NCI-H446 (cell line): Measurements from ENCODE around the gene KLF1.
"Not testable (repeated sequence)": the region's sequence is repeated elsewhere in the genome, so short reads cannot be mapped to it uniquely, and the experiment has no call there.

Experiments used
- DNase-seq, 2 experiments: peaks; one replicate each; lab custom pipeline; 2025; lab: John Stamatoyannopoulos, UW

Gene KLF1

GRCh38 chr19:12886969-12887747, at the start of gene KLF1:
TSS of gene KLF1 (minus strand) at chr19:12887201. CDS start at chr19:12887140, 61 bp downstream.
- no peak for DNase-seq

GRCh38 chr19:12936582-12936981, 49.6 kb upstream of the KLF1 start:
- no peak for DNase-seq

- no peak for DNase-seq
These were observed 48.1 kb upstream of the KLF1 start for GRCh38 chr19:12935071-12935470.

GRCh38 chr19:12933287-12934072, 46.5 kb upstream of the KLF1 start, which contains the start of gene FARSA:
TSS of gene FARSA (minus strand) at chr19:12933711. CDS start at chr19:12933696, 15 bp downstream.
- peak; percentile 91 to 94 for DNase-seq

GRCh38 chr19:12932392-12933286, 45.6 kb upstream of the KLF1 start:
- DNase-seq: no peak

GRCh38 chr19:12930002-12930645, 43.1 kb upstream of the KLF1 start:
- DNase-seq: no peak

- no peak for DNase-seq
These were observed 37.8 kb upstream of the KLF1 start for GRCh38 chr19:12924621-12925310.

GRCh38 chr19:12922959-12923358, 36.0 kb upstream of the KLF1 start:
- no peak for DNase-seq

- no peak for DNase-seq
These were observed 34.0 kb upstream of the KLF1 start for GRCh38 chr19:12921047-12921446.

GRCh38 chr19:12918253-12918652, 31.3 kb upstream of the KLF1 start:
- no peak for DNase-seq

GRCh38 chr19:12915860-12916259, 28.9 kb upstream of the KLF1 start:
- DNase-seq: not testable (repeated sequence)

GRCh38 chr19:12913851-12914690, 27.1 kb upstream of the KLF1 start:
- peak in 1 of 2 experiments; percentile 60 for DNase-seq

- DNase-seq: peak; percentile 91 to 99
These were observed 26.1 kb upstream of the KLF1 start for GRCh38 chr19:12913011-12913561.

- DNase-seq: peak in 1 of 2 experiments; percentile 75
These were observed 25.6 kb upstream of the KLF1 start for GRCh38 chr19:12912571-12912970.

- no peak for DNase-seq
These were observed 20.2 kb upstream of the KLF1 start for GRCh38 chr19:12907166-12907565.

GRCh38 chr19:12899891-12900518, 13.0 kb upstream of the KLF1 start:
- DNase-seq: no peak

GRCh38 chr19:12896460-12896859, 9.5 kb upstream of the KLF1 start:
- DNase-seq: no peak

- DNase-seq: no peak
These were observed 6.6 kb upstream of the KLF1 start for GRCh38 chr19:12893582-12893981.

GRCh38 chr19:12891553-12892021, 4.6 kb upstream of the KLF1 start:
- DNase-seq: no peak
